ENCODE data around the gene C10orf95.
A peak's percentile ranks its signal among the peaks of the same experiment; 100 is the strongest.
"Not testable (repeated sequence)": the region's sequence is repeated elsewhere in the genome, so short reads cannot be mapped to it uniquely, and the experiment has no call there.

C10orf95 gene

DNA sequence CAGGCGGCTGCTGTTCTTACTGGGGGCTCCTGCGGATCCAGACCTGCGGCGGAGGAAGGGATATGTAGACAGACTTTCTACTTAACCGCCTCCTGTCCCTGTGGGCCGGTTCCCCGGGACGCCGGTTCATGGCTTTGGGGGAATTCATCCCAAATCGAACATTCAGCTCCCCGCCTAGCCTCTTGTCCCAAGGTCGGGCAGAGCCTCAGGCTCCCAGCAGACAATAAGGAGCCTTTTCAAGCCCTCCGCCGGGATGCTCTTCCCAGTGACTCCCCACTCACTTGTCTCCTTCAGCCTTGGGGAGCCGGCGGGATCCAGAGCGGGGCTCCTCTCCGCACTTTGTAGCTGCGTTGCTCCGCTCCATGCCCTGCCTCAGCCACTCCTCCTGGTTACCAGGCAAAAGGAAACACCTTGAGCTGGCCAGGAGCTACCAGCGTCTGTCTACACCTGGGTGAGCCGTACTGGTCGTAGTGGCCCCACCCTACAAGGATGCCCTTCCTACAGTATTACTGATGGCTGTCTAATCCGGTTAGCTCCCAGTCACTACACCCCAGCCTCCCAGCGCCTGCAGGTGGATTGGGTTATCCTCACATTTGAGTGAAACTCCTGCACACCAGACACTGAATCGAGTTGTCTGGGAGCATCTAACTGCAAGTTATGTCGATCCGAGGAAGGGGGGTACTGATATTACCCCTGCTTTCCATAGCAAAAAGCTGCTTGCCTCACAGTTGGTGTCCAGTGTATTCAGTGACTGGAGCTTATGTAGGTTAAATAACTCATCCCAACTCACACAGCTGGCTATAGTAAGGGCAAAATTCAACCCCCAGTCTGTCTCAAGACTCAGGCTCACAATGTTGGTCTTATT, at the start of gene C10orf95:
C10orf95 (minus strand) TSS at position 439 of the 865 bp plus-strand sequence. CDS start 450 bp downstream, outside the sequence.
- DNase-seq (ENCODE audit: low read depth, low spot score), result no peak
- WGBS (ENCODE audit: insufficient coverage, insufficient read length), result no CpG with 5 or more reads among the region's 28 CpGs
- no peaks in the 10 kb centered on the region for H3K9me3 ChIP-seq (ENCODE audit: control insufficient read depth, insufficient read depth, low read length)
- peaks cover 6% of the 10 kb centered on the region for H3K4me1 ChIP-seq (ENCODE audit: control insufficient read depth, insufficient read depth, low read length)
- no peak within 1 kb of the TSS for H3K27ac ChIP-seq (ENCODE audit: low read length)
- H3K27me3 ChIP-seq (ENCODE audit: control insufficient read depth, insufficient read depth, low read length), result no peaks in the 10 kb centered on the region
- no peaks in the 10 kb centered on the region; the same call in 1 of the 2 replicates for H3K36me3 ChIP-seq (ENCODE audit: control insufficient read depth, insufficient read depth, low read length)
- H3K4me3 ChIP-seq (ENCODE audit: low read length), result peak within 1 kb of the TSS; percentile 56

GRCh38 chr10:102500686-102501085, 49.3 kb upstream of the C10orf95 start:
- WGBS (ENCODE audit: insufficient coverage, insufficient read length), result no CpG with 5 or more reads among the region's 13 CpGs
- not testable (repeated sequence) for H3K27ac ChIP-seq (ENCODE audit: low read length); H3K36me3 ChIP-seq (ENCODE audit: control insufficient read depth, insufficient read depth, low read length); H3K4me1 ChIP-seq (ENCODE audit: control insufficient read depth, insufficient read depth, low read length); DNase-seq (ENCODE audit: low read depth, low spot score); H3K27me3 ChIP-seq (ENCODE audit: control insufficient read depth, insufficient read depth, low read length); H3K4me3 ChIP-seq (ENCODE audit: low read length); H3K9me3 ChIP-seq (ENCODE audit: control insufficient read depth, insufficient read depth, low read length)

DNA sequence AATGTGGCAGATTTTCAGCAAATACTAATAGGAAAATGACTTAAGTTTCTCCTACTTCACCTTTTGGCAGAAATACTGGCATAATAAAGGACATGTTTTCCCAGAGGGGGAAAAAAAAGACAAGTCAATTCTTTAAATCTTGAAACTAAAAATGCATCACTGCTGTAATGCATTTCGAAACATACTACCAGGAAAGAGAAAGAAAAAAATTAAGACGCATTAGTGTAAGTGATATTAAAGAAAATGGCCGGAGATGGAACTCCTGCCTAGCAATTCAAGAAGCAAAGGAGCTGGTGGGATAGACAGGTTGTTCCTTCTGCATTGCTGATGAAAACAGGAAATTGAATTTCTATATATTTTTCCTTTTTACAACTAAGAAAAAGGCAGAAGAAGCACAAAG, 48.0 kb upstream of the C10orf95 start:
- DNase-seq (ENCODE audit: low read depth, low spot score), result no peak
- H3K36me3 ChIP-seq (ENCODE audit: control insufficient read depth, insufficient read depth, low read length), result no peaks in the 10 kb centered on the region
- H3K4me1 ChIP-seq (ENCODE audit: control insufficient read depth, insufficient read depth, low read length), result no peaks in the 10 kb centered on the region
- no peak overlapping the region for H3K27ac ChIP-seq (ENCODE audit: low read length)
- H3K9me3 ChIP-seq (ENCODE audit: control insufficient read depth, insufficient read depth, low read length), result no peaks in the 10 kb centered on the region
- H3K4me3 ChIP-seq (ENCODE audit: low read length), result no peak overlapping the region
- no CpG with 5 or more reads among the region's 3 CpGs for WGBS (ENCODE audit: insufficient coverage, insufficient read length)
- H3K27me3 ChIP-seq (ENCODE audit: control insufficient read depth, insufficient read depth, low read length), result no peaks in the 10 kb centered on the region

DNA sequence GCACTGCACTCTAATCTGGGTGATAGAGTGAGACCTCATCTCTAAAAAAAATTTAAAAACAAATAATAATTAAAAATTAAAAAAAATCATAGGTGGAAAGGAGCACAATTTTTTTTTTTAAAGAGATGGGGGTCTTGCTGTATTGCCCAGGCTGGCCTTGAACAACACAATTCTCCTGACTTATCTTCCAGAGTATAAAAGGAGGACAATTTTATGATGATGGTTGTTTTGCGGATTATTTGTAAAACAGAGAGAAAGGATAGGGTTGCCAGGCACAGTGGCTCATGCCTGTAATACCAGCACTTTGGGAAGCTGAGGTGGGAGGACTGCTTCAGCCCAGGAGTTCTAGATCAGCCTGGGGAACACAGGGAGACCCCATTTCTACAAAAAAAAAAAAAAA, 46.2 kb upstream of the C10orf95 start:
- Histone ChIP-seq H3K36me3 (ENCODE audit: control insufficient read depth, insufficient read depth, low read length) (no peaks in the 10 kb centered on the region), H3K9me3 (ENCODE audit: control insufficient read depth, insufficient read depth, low read length) (no peaks in the 10 kb centered on the region), H3K27me3 (ENCODE audit: control insufficient read depth, insufficient read depth, low read length) (no peaks in the 10 kb centered on the region), H3K27ac (ENCODE audit: low read length) (no peak overlapping the region), H3K4me1 (ENCODE audit: control insufficient read depth, insufficient read depth, low read length) (no peaks in the 10 kb centered on the region), H3K4me3 (ENCODE audit: low read length) (no peak overlapping the region)
- DNase-seq (ENCODE audit: low read depth, low spot score), result no peak
- no CpG with 5 or more reads among the region's 1 CpG for WGBS (ENCODE audit: insufficient coverage, insufficient read length)

DNA sequence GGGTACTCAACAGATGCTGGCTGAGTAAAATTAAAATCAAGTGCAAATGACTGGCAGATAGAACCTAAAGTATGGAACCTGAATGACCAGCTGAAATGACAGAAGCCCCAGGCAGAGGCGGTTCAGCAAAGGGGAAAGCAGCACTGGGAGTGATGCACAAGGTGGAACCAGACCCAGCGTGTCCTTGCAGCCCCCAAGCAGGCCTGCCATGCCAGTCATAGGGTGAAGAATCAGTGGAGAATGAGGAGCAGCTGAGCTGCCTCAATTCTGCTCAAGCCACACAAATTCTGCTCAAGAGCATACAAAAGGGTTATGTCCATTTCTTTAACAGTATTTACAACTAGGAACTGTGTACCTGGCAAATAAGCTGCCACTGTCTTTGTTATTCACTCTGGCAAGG, 42.4 kb upstream of the C10orf95 start:
- DNase-seq (ENCODE audit: low read depth, low spot score), result no peak
- WGBS (ENCODE audit: insufficient coverage, insufficient read length), result no CpG with 5 or more reads among the region's 2 CpGs
- Histone ChIP-seq H3K9me3 (ENCODE audit: control insufficient read depth, insufficient read depth, low read length) (no peaks in the 10 kb centered on the region), H3K4me3 (ENCODE audit: low read length) (no peak overlapping the region), H3K27me3 (ENCODE audit: control insufficient read depth, insufficient read depth, low read length) (no peaks in the 10 kb centered on the region), H3K36me3 (ENCODE audit: control insufficient read depth, insufficient read depth, low read length) (no peaks in the 10 kb centered on the region; the same call in 1 of the 2 replicates), H3K4me1 (ENCODE audit: control insufficient read depth, insufficient read depth, low read length) (no peaks in the 10 kb centered on the region), H3K27ac (ENCODE audit: low read length) (no peak overlapping the region)

DNA sequence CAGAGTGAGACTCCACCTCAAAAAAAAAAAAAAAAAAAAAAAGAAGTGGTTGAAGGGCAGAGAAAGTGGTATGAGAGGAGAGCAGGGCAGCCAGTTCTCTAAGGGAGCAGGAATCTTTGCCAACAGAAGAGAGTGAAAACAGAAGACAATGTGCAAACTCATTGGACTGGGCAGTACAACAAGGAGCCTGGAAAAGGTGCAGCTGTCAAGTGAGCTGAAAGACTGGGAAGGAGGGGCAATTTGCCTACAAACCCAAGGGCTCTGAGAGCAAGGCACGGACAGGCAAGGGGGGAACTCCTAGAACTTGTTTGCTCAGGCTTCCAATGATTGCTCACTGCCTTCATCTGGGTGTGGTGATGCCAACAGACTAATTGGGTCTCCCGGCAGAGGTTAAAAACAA, 41.6 kb upstream of the C10orf95 start:
- Histone ChIP-seq H3K4me1 (ENCODE audit: control insufficient read depth, insufficient read depth, low read length) (no peaks in the 10 kb centered on the region), H3K27ac (ENCODE audit: low read length) (no peak overlapping the region), H3K9me3 (ENCODE audit: control insufficient read depth, insufficient read depth, low read length) (no peaks in the 10 kb centered on the region), H3K27me3 (ENCODE audit: control insufficient read depth, insufficient read depth, low read length) (no peaks in the 10 kb centered on the region), H3K36me3 (ENCODE audit: control insufficient read depth, insufficient read depth, low read length) (peaks cover 5% of the 10 kb centered on the region; the same call in 1 of the 2 replicates), H3K4me3 (ENCODE audit: low read length) (no peak overlapping the region)
- no peak for DNase-seq (ENCODE audit: low read depth, low spot score)
- WGBS (ENCODE audit: insufficient coverage, insufficient read length), result no CpG with 5 or more reads among the region's 2 CpGs

DNA sequence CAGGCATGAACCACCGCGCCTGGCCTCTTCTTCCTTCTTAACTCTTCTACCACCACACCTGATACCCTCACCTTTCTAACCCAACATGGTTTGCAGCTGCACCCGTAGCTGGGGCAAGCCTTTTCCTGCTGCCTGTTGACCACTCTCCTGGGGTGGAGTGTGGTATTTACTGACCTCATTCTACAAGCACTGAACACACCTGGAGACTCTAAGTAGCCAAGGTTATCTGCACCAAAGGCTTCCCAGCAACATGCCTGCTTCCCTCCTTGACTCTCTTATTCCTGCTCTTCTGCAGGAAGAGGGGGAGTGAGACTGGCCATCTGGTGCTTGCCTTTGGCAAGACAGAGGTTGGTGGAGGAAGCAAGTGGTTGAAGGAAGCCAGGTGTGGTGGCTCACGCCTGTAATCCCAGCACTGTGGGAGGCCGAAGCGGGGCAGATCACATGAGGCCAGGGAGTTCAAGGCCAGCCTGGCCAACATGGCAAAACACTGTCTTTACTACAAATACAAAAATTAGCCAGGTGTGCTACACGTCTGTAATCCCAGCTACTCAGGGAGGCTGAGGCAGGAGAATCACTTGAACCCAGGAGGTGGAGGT, 41.1 kb upstream of the C10orf95 start:
- Histone ChIP-seq H3K4me3 (ENCODE audit: low read length) (no peak overlapping the region), H3K9me3 (ENCODE audit: control insufficient read depth, insufficient read depth, low read length) (no peaks in the 10 kb centered on the region), H3K36me3 (ENCODE audit: control insufficient read depth, insufficient read depth, low read length) (peaks cover 7% of the 10 kb centered on the region; the same call in 1 of the 2 replicates), H3K27me3 (ENCODE audit: control insufficient read depth, insufficient read depth, low read length) (no peaks in the 10 kb centered on the region), H3K4me1 (ENCODE audit: control insufficient read depth, insufficient read depth, low read length) (no peaks in the 10 kb centered on the region), H3K27ac (ENCODE audit: low read length) (no peak overlapping the region)
- DNase-seq (ENCODE audit: low read depth, low spot score), result no peak
- no CpG with 5 or more reads among the region's 7 CpGs for WGBS (ENCODE audit: insufficient coverage, insufficient read length)

DNA sequence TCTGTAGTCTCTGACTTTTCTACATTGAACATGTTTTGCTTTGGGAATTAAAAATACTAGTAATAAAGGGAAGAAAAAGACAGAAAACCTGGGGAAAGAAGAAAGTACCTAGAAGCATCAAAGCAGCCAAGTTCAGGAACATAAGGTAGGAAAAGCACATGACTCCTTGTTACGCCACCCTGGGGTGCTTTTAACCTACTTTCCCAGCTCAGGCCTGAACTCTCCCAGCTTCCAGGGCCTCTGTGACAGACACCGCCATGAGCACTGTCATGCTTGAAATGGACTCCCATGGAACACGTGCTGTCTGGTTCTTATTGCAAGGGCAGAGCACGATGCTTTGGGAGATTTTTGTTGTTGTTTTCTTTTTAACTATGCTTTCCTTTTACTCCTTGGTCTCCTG, 39.8 kb upstream of the C10orf95 start:
- whole genome bisulfite sequencing (ENCODE audit: insufficient coverage, insufficient read length), result no CpG with 5 or more reads among the region's 4 CpGs
- Histone ChIP-seq H3K36me3 (ENCODE audit: control insufficient read depth, insufficient read depth, low read length) (peaks cover 8% of the 10 kb centered on the region; the same call in 1 of the 2 replicates), H3K9me3 (ENCODE audit: control insufficient read depth, insufficient read depth, low read length) (no peaks in the 10 kb centered on the region), H3K4me3 (ENCODE audit: low read length) (no peak overlapping the region), H3K27me3 (ENCODE audit: control insufficient read depth, insufficient read depth, low read length) (no peaks in the 10 kb centered on the region), H3K4me1 (ENCODE audit: control insufficient read depth, insufficient read depth, low read length) (no peaks in the 10 kb centered on the region), H3K27ac (ENCODE audit: low read length) (no peak overlapping the region)
- DNase-seq (ENCODE audit: low read depth, low spot score), result no peak

GRCh38 chr10:102485093-102485784, 33.9 kb upstream of the C10orf95 start:
- H3K27me3 ChIP-seq (ENCODE audit: control insufficient read depth, insufficient read depth, low read length), result no peaks in the 10 kb centered on the region
- no peaks in the 10 kb centered on the region for H3K9me3 ChIP-seq (ENCODE audit: control insufficient read depth, insufficient read depth, low read length)
- no peak overlapping the region for H3K27ac ChIP-seq (ENCODE audit: low read length)
- no CpG with 5 or more reads among the region's 18 CpGs for WGBS (ENCODE audit: insufficient coverage, insufficient read length)
- no peaks in the 10 kb centered on the region for H3K4me1 ChIP-seq (ENCODE audit: control insufficient read depth, insufficient read depth, low read length)
- DNase-seq (ENCODE audit: low read depth, low spot score), result no peak
- peaks cover 54% of the 10 kb centered on the region for H3K36me3 ChIP-seq (ENCODE audit: control insufficient read depth, insufficient read depth, low read length)
- H3K4me3 ChIP-seq (ENCODE audit: low read length), result no peak overlapping the region

GRCh38 chr10:102484021-102484420, 32.7 kb upstream of the C10orf95 start:
- Histone ChIP-seq H3K4me1 (ENCODE audit: control insufficient read depth, insufficient read depth, low read length) (no peaks in the 10 kb centered on the region), H3K9me3 (ENCODE audit: control insufficient read depth, insufficient read depth, low read length) (no peaks in the 10 kb centered on the region), H3K36me3 (ENCODE audit: control insufficient read depth, insufficient read depth, low read length) (peaks cover 54% of the 10 kb centered on the region), H3K27me3 (ENCODE audit: control insufficient read depth, insufficient read depth, low read length) (no peaks in the 10 kb centered on the region), H3K27ac (ENCODE audit: low read length) (no peak overlapping the region), H3K4me3 (ENCODE audit: low read length) (no peak overlapping the region)
- WGBS (ENCODE audit: insufficient coverage, insufficient read length), result no CpG with 5 or more reads among the region's 13 CpGs
- no peak for DNase-seq (ENCODE audit: low read depth, low spot score)
